NCI-H2081 treated with DMSO at 0.1 percent for 48 hours (cell line): ENCODE results near the gene SYNPR.
"Not testable (repeated sequence)": the region's sequence is repeated elsewhere in the genome, so short reads cannot be mapped to it uniquely, and the experiment has no call there.

Experiments used
- DNase-seq: peaks from one replicate; lab custom pipeline; 2025; lab: John Stamatoyannopoulos, UW

SYNPR gene

DNA sequence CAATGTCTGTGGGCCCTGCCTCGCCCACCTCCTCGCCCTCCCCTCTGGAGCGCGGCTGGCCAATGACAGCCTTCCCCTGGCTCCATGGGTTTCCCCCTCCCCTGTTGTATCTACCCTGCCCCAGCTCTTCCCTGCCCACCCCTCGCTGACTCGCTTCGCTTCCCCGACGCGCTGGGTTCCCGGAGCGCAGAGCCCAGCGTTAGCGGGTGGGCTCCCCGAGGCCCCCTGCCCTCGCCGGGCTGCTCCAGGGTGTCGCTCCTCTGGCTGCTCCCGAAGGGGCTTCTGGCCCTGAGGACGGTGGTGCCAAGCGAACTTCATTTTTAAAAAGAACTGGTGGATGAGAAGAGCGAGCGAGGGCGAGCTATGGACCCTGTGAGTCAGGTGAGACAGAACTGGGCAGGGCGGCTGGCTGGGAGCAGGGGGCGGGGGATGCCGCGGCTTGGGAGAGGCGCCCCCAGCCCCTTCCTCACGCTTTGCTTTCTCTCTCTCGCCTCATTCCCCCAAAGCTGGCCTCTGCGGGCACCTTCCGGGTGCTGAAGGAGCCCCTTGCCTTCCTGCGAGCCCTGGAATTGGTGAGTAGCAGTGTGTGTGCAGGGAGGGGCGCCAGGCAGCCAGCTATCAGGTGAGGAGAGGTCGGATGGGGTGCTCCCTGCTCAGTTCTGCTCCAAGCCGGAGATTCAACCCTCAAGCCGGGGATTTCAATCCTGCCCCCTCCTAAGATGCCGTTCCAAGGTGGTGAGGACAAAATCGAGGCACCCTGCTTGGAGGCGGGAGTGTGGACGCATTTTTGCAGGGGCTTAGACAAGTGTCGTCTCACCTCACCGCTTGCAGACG lies at the start of gene SYNPR:
Gene SYNPR (plus strand): TSS at position 138 of the 834 bp plus-strand sequence.
- DNase-seq: no peak

DNA sequence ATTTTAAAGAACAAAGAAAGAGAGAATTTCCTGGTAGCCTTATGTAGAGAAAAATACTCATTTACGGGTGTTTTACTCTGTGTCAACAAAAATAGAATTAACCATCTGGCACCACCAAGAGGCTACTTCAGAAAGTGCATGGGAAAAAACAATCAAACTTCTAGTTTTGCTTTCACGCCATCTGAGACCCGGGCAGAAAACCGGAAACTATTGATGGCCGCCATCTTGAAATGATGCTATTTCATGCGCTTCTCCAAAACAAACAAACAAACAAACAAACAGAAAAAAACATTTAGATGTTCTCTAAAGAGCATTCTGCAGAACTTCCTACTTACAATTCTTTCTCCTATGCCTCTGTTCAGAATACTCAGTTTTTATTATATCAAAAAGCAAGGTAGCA lies 49.4 kb upstream of the SYNPR start:
- DNase-seq: no peak

DNA sequence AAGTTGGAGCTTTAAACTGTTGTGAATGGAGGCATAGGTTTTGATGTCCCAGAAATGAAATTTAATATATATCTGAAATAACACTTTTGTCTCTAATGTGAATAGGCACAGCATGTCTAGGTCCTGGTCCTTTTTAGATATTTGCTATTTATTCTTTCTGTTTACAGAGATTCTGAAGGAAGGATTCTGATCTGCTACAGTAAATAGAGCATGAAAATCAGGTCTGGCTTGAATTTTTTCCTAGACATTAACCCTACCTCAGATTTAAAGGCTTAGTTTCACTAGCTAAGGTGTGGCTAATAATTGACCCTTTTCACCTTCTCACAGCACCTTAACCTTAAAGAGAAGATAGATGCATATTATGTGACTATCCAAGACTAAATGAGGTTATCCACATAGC lies 48.0 kb upstream of the SYNPR start:
- no peak for DNase-seq

DNA sequence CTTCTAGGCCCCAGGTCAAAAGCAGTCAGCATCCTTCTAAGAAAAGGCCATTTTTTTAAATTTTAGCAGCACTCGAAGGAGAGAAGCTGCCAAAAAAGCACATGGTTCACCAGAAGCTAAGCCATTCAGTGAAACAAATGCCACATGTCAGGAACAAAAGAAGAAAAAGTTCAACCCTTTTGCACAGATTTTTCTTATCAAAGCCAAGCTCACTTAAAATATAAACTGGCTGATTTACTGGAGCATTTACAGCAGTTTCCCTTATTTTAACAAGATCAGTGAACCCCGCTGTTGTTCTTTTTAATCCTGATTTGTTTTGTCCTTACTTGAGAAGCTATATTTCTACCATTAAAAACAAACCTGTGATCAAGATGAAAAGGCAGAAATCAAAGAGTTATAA lies 46.5 kb upstream of the SYNPR start:
- no peak for DNase-seq

DNA sequence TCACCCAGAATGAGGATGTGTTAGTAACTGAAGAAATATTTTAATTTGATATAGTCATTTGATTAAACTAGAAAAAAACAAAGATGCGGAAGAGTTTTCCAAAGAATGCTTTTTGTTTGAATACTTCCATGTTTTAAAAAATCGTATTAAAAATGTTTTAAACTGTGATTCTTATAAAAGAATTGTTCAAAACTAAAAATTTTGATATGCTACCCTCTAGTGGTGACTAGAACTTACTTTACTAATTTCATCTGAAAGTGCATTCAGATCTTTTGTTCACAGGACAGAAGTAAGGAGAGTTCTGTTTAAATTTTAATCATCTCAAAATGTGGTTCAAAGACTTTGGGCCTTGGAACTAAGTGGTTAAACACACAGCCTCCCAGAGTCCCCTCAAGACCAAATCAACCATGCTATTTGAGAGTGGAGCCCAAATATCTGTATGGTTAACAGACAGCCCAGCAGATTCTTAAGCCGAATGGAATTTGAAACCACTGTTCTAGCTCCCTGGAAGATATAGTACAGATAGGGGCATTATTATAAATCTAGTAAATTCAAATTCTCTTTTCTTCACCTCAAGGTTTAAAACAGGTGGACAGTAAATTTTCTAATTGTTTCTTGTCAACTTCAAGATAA lies 45.2 kb upstream of the SYNPR start:
- DNase-seq: no peak

DNA sequence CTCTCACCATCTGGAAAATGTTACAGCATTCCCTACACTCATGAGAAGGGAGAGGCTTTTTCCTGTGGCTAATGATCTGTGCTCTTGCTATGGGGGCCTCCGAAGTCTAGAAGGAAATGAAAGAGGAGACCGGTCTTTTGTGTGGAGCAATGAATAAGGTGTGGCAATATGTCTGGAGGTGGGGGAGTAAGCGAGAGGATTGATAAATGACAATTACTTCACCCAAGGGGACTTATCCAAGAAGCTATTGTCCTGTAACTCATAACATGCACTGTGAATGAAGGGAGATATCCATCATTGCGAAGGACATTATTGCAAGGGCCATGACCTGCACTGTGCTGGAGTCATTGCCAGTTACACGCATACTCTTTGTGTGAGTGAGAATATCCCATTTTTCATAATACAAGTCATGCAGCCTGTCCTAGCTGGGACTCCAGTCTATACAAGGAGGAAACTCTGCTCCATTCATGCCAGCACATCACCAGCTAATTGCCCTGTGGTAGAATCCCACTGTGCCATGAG lies 37.7 kb upstream of the SYNPR start:
- no peak for DNase-seq

DNA sequence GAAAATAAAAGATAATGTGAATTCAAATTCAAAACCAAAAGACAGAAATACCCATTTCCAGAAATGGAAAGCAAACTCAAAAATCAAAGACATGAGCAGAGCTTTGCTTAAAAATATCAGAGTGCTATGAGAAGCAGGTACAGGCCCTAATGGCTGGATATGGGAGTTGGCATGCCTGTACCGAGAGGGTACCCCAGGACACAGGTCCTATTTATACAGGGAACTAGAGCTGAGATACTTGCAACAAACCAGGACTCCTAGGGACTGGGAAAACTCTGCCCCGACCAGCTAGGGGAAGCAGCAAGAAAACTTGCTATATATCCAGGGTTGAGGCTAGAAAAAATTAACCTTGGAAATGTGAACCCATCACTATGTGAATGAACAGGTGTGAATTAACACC lies 36.0 kb upstream of the SYNPR start:
- DNase-seq: no peak

DNA sequence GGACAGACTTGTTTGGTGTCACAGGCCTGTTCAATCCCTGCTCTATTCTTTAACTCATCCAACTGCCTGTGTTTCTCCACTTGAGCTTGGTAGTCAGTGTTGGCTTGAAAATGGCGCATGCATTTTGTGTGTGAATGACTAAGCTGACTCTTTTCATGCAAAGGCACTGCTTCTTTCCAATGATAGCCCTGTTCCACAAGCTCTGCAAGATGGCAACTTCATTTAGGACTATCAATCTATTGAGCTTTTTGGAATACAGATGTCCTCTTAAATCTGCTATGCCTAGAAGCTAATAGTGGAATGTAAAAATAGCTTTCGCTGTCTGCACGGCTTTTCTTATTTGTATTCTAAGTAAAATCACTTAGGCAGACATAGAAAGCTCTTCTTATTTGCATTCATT lies 33.6 kb upstream of the SYNPR start:
- DNase-seq: no peak

DNA sequence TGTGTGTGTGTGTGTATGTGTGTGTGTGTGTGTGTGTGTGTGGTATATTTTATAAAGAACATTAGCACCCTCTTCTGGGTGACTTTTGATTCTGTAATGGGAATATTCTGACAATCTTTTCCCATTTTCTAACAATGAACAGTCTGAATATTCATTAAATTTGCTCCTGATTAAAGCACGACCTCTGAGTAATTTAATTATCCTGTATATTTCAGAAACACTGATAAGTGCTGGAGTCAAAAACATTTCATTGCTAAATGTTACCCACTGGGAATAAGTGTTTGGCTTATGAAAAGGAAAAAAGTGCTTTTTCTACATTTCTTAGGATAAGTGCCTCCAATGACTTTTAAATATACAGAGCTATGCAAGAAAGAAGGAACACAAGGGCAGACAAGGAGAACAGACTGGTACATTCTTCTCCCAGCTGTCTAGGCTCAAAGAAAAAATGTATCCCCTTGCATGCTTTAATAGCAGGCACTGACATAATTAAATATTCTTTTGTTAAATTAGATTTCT lies 32.3 kb upstream of the SYNPR start:
- DNase-seq: no peak

DNA sequence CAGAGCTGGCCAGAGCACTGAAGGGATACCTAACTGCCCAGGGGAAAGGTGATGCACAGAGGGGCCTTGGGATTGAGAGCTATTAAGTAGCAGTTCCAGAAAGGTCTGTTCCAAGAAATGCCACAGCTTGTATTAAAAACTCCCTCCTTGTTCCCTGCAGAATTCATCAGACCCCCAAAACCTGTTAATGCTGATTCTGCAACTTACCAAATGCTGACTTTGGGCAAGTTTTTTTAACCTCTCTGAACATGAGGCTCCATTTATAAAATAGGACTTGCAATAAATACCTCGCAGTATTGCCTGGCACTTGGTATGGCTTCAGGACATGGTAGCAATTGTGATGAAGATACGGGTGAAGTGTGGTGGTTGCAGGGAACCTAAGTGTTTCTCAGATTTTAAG lies 30.1 kb upstream of the SYNPR start:
- no peak for DNase-seq

DNA sequence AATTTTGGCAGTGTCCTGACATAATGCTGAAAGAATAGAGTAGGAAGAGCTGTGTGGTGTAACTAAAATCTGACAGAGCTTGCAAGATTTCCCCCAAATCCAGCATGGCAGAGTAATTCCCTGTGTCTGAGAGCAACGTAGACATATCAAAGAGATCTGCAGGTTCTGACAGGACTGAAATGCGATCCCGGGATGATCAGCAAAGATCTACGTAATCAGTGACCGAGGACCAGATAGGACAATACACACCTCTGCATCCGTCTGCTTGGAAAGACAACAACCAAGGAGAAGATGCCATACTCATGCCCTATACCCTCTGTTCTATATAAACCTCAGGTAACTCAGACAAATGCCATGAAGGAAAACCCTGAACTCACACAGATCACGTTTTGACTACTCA lies 26.6 kb upstream of the SYNPR start:
- DNase-seq: no peak

DNA sequence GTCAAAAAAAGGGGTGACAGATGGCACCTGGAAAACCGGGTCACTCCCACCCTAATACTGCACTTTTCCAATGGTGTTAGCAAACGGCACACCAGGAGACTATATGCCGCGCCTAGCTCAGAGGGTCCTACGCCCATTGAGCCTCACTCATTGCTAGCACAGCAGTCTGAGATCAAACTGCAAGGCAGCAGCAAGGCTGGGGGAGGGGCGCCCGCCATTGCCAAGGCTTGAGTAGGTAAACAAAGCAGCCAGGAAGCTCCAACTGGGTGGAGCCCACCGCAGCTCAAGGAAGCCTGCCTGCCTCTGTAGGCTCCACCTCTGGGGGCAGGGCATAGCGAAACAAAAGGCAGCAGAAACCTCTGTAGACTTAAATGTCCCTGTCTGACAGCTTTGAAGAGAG lies 22.3 kb upstream of the SYNPR start:
- DNase-seq: not testable (repeated sequence)

DNA sequence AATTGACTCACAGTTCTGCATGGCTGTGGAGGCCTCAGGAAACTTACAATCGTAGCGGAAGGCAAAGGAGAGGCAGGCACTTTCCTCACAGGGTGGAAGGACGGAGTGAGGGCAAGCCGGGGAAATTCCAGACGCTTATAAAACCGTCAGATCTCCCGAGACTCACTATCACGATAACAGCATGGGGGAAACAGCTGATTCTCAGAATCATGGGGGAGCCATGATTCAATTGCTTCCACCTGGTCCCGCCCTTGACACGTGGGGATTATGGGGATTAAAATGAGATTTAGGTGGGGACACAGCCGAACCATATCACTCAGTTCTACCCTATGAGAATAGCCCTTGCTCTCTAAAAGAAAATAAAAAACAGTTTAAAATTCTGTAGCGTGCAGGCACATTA lies 13.4 kb upstream of the SYNPR start:
- DNase-seq: no peak

DNA sequence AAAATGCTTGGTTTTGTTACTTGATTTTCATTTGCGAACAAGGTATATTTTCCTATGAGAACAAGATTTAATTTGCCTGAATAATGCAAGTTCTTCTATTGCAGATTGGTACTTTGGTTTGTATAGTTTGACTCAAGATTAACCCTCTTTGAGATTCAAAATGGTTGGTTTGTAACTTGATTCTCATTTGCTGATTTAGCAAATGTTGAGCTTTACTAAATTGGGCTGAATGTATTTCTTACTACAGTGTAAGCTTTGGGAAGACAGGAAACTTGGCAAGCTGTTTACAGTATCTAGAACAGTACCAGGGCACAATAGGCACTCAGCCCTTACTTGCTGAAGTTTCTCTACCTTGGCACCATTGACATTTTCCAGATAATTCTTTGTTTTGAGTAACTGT lies 3.7 kb upstream of the SYNPR start:
- no peak for DNase-seq

DNA sequence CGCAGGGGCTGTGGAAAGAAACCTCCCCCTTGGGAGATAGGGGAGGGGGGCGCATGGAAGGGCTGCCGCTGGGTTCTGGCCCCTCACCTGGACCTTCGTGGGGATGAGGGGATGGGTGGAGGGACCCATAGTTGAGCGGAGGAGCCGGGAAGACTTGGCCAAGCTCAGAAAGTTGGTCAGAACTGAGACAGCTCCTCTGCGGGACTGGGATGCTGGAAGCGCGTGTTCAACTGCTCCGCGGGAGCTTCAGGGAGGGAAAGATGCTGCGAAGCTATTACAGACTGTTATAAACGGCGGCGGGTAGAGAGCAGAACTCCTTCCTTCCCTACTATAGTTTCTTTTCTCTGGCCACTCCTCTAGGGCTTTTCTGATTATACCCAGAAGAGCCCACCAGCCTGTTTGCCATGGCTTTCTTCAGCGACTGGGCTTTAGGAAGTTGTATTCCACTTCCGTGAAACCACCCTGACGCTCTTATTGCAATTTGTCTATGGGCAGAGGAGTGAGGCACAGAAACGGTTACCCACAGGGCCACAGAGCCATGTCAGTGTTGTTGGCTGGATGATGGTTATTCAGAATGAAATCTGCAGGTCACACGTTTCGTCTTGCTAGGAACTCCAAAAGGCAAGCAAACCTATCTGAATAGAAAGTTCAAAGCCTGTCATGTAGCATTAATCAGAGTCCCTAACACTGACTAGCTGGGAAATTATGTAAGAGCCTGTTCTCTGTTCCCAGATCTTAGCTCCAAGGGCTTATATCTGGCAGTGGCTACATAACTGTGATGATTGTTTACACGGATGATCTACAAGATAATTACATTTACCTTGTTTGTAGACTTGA lies 1.1 kb downstream of the SYNPR start:
- DNase-seq: no peak

DNA sequence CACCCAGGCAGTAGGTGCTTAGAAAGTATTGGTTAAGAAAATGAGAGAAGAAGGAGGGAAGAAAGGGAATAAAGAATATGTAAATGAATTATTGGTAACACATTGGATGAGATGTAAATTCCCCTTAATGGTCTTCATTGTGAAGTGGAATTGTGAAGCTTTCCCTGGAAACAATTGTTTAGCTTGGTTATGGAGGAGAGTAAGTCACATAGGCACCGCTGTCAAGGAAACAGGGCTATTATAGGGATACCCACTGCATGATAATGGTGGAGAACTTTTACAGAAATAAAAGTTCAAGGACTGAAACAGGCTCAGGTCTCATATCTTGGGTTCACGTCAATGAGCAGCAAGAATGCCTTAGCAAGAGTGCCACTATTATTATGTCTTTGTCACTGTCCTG lies 9.5 kb downstream of the SYNPR start:
- no peak for DNase-seq

DNA sequence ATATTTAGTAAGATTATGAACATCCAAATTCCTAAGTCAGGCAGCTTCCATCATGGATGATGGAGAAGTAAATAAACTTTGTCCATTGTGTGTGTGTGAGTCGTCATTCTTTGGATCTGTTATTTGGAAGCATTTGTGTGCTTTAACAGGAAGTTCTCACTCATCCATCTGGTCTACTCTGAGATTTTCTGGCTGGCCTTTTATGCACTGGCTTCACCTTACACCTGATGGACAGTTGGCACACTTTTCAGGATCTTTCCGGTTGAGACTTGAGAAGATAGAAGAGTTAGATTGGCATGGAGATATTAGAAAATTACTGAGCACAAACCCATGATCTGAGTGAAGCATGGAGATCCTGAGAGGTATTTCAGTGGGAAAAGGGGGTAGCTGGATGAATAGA lies 12.6 kb downstream of the SYNPR start:
- no peak for DNase-seq

DNA sequence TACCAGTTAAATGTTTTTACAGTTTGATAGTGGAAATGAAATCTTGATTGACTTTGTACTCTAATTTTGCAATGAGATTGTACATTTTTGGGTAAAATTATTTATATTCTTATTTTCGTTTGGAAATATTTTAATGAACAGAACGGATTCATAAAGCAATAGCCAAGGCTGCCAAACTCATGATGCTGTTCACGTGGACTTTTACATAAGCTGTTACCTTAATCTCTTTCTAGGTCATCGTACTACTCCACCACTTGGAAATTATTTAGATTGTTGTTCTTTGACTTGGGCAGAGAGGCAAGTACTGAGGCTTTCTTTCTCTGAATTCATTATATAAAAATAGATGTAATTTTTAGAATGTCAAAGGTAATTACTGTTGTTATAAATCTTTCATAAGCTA lies 16.2 kb downstream of the SYNPR start:
- no peak for DNase-seq

DNA sequence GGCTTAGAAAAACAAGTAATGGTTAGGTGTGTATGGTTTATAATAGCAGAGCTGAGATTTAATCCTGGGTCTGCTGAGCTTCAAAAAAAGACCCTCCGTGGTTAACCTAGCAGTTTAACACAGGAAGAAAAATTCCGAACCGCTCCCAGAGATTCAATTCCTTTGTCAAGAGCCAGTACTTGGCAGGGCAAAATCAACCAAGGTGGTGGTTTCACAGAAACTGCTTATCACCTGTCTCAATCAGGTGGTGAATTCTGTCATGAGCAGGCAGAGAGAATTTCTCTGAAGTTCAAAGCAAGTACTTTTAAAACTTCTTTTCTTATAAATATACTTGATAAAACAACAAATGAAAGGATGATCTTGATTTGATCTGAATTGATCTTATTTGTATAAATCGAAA lies 17.2 kb downstream of the SYNPR start:
- no peak for DNase-seq

DNA sequence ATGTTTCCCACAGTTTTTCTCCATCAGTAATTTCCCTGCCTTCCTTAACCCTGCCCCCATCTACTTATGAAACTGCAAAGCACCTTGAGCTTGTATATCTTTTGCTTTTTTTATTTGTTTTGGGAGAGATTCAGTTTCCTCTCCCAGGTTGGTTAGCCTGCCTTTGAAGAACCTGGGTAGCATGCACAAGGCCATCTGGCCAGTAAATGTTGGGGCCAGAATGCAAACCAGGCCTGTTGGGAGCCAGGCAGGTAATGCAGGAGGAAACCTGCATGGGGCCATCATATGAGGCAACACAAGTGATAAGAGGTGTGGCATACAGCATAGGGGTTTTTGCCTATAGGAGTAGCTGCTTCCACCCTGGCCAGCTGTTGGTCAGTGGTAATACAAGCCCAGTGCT lies 17.7 kb downstream of the SYNPR start:
- no peak for DNase-seq

DNA sequence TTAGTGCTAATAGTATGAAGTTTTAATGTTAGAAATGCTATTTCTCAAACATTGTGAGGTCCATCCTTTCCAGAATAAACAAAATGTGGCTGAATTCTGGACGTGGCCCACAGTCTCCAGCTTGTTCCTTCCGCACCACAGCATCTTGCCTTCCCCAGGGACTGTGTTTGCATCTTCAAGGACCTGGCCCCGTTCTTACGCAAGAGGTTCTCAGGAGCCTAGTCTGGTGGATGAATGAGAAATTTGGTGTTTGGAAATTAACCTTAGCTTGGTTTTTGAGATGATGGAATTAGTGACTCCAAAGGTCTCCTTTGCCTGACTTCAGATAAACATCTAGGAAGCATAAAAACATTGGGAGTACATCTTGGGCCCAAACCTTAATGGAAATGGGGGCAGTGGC lies 18.1 kb downstream of the SYNPR start:
- no peak for DNase-seq

DNA sequence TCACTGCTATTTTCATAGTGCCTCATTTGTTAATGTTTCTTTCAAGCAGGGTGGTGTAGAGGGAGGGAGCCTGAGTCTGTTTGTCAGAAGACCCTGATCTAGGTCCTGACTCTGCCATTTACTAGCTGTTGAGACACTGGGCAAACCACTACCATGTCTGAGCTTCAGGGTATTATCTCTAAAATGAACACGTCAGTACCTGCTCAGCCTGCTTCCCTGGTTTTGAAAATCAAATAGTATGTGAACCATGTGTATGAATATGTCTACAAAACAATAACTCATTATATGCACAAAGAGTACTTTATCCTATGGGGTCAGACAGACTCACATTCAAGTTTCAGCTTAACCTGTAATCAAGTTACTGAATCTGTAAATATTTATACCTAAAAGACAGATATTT lies 25.1 kb downstream of the SYNPR start:
- DNase-seq: no peak

DNA sequence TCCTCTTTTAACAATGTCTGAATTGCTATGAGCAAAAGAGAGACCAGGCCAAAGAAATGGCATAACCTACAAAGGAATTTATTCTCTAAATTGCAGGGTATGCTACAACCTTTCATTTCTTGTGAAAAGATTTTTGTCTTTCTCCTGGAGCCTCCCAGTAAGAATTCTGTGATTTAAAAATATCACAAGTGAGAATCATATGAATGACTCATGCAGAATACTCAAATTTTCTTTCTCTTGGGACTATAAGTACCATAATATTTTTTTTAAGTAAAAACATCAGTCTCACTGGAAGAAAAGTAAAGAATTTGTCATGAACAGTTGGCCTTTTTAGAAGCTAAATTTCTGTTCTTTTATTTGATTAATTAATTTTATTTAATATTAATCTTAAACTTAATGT lies 26.3 kb downstream of the SYNPR start:
- no peak for DNase-seq
